Measurements from ENCODE around the gene TDRD12.

DNA sequence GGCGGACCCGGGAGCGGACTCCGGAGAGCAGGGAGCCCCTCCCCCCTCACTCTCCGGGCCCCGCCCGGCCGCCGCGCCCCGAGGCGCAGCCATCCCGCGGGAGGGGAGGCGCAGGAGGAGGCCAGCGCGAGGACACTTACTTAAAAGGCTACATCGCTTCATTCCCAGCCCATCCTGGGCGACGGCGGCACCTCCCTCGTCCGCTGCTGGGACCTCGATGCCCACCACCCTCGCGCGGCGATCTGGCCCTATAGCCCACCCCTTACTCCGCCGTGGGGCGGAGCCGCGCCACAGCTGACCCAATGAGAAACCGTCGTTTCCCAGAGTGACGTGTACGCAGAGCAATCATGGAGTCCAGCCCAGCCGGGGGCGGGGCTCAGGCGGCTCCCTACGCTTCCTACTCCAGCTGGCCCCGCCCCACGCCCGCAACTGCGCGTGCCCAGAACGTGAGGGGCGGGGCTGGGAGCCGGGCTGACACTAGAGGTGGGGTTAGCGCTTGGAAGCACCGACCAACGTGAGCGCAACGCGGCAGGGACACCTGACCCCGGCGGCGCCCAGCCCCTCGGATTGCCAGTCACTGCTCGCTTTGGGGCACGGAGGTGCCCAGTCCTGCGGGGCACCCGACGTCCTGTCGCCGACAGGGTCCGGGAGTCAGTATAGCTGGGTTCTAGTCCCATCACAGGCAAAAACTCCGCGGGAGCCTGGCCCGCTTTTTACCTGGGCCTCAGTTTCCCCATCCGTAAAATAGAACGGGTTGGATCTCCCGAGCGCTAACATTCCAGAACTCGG, 44.4 kb upstream of the TDRD12 start, which contains the start of gene ANKRD27:
- TF ChIP-seq, protein P1, sequence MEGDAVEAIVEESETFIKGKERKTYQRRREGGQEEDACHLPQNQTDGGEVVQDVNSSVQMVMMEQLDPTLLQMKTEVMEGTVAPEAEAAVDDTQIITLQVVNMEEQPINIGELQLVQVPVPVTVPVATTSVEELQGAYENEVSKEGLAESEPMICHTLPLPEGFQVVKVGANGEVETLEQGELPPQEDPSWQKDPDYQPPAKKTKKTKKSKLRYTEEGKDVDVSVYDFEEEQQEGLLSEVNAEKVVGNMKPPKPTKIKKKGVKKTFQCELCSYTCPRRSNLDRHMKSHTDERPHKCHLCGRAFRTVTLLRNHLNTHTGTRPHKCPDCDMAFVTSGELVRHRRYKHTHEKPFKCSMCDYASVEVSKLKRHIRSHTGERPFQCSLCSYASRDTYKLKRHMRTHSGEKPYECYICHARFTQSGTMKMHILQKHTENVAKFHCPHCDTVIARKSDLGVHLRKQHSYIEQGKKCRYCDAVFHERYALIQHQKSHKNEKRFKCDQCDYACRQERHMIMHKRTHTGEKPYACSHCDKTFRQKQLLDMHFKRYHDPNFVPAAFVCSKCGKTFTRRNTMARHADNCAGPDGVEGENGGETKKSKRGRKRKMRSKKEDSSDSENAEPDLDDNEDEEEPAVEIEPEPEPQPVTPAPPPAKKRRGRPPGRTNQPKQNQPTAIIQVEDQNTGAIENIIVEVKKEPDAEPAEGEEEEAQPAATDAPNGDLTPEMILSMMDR (conservative IDR thresholded peaks at IDR 0.05; ENCODE audit: low read depth, low read length): no peak
- TF ChIP-seq EZH2 (IDR thresholded peaks at IDR 0.05; ENCODE audit: borderline replicate concordance, low read depth, low read length, poor library complexity, severe bottlenecking): no peak

Data from A673 (cell line).